ENCODE data around the gene FAM120B. TPM values are rescaled to one million over a fixed set of nuclear protein-coding genes. Genes with fewer than 3 reads are reported as not detected.

Gene FAM120B
- total and polyA plus RNA-seq, 8 donors, result 5.6 to 18.7 (median 11.7) TPM

- intact Hi-C loops (cut with DNase I), result no loop called here
- no peak for ATAC-seq
- Histone ChIP-seq H3K27ac (no peak overlapping the region), H3K36me3 (no peaks in the 10 kb centered on the region), H3K27me3 (no peaks in the 10 kb centered on the region), H3K4me1 (no peaks in the 10 kb centered on the region), H3K4me3 (no peak overlapping the region), H3K9me3 (no peaks in the 10 kb centered on the region)
- TF ChIP-seq, protein P1, sequence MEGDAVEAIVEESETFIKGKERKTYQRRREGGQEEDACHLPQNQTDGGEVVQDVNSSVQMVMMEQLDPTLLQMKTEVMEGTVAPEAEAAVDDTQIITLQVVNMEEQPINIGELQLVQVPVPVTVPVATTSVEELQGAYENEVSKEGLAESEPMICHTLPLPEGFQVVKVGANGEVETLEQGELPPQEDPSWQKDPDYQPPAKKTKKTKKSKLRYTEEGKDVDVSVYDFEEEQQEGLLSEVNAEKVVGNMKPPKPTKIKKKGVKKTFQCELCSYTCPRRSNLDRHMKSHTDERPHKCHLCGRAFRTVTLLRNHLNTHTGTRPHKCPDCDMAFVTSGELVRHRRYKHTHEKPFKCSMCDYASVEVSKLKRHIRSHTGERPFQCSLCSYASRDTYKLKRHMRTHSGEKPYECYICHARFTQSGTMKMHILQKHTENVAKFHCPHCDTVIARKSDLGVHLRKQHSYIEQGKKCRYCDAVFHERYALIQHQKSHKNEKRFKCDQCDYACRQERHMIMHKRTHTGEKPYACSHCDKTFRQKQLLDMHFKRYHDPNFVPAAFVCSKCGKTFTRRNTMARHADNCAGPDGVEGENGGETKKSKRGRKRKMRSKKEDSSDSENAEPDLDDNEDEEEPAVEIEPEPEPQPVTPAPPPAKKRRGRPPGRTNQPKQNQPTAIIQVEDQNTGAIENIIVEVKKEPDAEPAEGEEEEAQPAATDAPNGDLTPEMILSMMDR (IDR thresholded peaks at IDR 0.05), result no peak
- no peak for DNase-seq
- no peak for FAIRE-seq
- WGBS, 2 donors, result 70 to 80% methylated on average over 9 of the region's 9 CpGs
These were observed 149.8 kb downstream of the FAM120B start for GRCh38 chr6:170456334-170456733.

Small RNAs within 50 kb of the gene (microRNA-seq; reads per million reads assigned to microRNA genes)
- gene MIR4644, result 0 reads per million in 2 donors

Other genes starting within 250 kb of the FAM120B start
- 10 to 100 TPM; 10.8 to 19.6 (median 13.3) TPM for gene DLL1, start 15.7 kb upstream of the FAM120B start, total RNA-seq
- gene DLL1, start 15.7 kb upstream of the FAM120B start, polyA plus RNA-seq, result 10 to 100 TPM; 16.4 to 21.6 TPM
- 10 to 100 TPM; 37.9 to 73.3 (median 61.3) TPM for gene PSMB1, start 246.5 kb downstream of the FAM120B start, total RNA-seq
- gene PSMB1, start 246.5 kb downstream of the FAM120B start, polyA plus RNA-seq, result 100 to 1,000 TPM; 102 to 174 TPM
- 1 to 10 TPM; 4.5 to 7.0 (median 6.4) TPM for gene TBP, start 247.6 kb downstream of the FAM120B start, total RNA-seq
- 10 to 100 TPM in 1 of 2 donors, 1 to 10 TPM in 1; 6.7 to 17.3 TPM for gene TBP, start 247.6 kb downstream of the FAM120B start, polyA plus RNA-seq